HG03575 (cell line): ENCODE data around the gene ST6GALNAC3.

Experiments used
- ATAC-seq: cut with Tn5 transposase; IDR thresholded peaks from one replicate; pipeline ENCODE4 v1.9.1; 2021; ENCODE audit not compliant: unreplicated experiment, insufficient number of reproducible peaks, low FRiP score; ENCODE audit errors: extremely low read depth

The ST6GALNAC3 gene

DNA sequence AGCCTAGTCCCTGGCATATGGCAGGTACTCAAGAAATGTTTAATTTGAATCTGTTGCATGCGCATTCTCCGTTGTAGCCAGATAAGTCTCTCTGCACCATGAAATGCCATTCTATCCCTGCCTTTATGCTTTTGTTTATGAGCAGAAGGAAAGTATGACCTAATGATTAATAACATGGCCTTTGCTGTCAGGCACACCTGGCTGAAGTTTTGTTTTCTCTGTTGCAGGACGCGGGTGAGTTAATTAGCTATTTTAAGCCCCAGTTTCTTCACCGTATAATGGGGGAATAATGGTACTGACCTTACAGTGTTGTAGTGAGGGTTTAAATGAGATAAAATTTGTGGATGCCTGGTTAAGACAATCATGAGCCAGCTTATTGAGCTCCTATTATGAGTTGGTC, 87.7 kb downstream of the ST6GALNAC3 start:
- no peak for ATAC-seq

GRCh38 chr1:76164165-76164564, 89.6 kb downstream of the ST6GALNAC3 start:
- no peak for ATAC-seq

- ATAC-seq, result no peak
Observed at GRCh38 chr1:76170084-76170483, 95.5 kb downstream of the ST6GALNAC3 start.

DNA sequence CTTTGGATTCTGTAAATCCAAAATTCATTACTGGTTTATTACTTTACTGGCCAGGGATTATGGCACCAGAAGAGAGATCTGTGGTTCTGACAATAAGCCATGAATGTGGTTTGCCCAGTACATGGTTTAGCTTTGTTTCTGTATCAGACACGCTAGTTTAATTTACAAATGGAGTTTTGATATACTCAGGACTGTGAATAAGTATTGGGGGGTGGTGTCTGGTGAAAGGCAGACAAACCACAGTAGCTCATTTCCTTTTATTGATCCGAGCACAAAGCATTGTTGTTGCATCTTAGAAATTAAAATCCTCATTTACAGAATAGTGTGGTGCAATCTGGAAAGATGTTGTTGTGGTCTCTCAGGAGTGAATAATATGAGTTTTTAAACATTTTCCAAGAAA, 96.0 kb downstream of the ST6GALNAC3 start:
- ATAC-seq, result no peak

GRCh38 chr1:76176000-76176399, 101.5 kb downstream of the ST6GALNAC3 start:
- no peak for ATAC-seq

DNA sequence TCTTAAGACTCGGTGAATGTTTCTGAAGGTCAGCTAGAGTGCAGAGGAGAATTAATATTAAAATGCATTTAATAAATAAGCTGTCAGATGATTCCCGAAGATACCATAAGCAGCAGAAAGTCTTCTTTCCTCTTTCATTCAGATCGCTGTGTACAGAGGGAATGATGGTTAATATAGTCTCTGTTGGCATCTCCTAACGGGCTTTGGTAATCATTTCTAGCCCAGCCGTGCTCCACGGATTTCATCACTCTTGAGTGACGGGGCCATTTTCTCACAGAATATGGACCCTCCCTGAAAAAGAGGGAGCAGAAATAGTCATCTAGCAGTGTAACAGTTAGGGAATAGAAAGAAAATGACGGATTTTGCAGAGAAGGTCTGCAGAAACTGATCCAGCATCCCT, 103.1 kb downstream of the ST6GALNAC3 start:
- ATAC-seq, result no peak

DNA sequence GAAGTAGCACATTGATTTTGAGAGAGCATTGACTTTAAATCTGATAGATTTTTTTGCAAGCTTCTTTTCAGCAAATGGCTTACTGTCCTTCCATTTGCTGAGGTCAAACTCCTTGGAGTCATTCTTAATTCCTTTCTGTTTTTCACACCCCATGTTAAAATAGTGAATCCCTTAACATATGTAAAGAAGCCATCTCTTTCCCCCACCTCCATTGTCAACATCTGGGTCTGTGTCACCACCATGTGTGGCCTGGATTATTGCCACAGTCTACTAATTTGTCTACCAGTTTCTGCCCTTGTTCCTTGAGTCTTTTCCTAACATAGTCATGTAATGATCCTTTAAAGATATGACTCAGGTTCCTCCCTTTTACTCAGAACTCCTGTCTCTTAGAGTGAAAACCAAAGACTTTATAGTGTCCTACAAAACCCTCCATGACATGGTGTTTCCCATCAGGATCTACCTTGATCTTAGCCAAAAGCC, 104.7 kb downstream of the ST6GALNAC3 start:
- no peak for ATAC-seq

- no peak for ATAC-seq
Observed at GRCh38 chr1:76185207-76185606, 110.7 kb downstream of the ST6GALNAC3 start.

GRCh38 chr1:76186554-76187170, 112.1 kb downstream of the ST6GALNAC3 start:
- no peak for ATAC-seq

GRCh38 chr1:76187436-76187835, 112.9 kb downstream of the ST6GALNAC3 start:
- ATAC-seq, result no peak

DNA sequence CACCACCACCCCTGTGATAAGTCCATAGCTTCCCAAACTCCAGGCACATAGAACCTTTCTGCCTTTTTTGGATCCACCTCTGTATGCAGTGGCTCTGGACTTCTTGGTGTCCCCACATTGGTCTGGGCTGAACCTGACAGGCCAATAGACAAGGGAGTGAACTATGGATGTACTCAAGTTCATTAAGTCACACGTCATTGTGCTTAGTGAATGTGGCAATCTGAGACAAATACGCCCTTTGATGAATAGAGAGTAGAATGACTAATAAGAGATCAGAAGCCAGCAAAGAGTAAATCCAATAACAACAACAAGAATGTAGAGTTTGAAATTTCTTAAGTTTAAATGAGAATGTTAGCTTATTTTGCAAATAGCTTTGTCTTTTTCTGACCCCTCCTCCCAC, 114.8 kb downstream of the ST6GALNAC3 start:
- no peak for ATAC-seq

- no peak for ATAC-seq
Observed at GRCh38 chr1:76190749-76191424, 116.3 kb downstream of the ST6GALNAC3 start.

- no peak for ATAC-seq
Observed at GRCh38 chr1:76191561-76191960, 117.0 kb downstream of the ST6GALNAC3 start.

- no peak for ATAC-seq
Observed at GRCh38 chr1:76198452-76198851, 123.9 kb downstream of the ST6GALNAC3 start.

DNA sequence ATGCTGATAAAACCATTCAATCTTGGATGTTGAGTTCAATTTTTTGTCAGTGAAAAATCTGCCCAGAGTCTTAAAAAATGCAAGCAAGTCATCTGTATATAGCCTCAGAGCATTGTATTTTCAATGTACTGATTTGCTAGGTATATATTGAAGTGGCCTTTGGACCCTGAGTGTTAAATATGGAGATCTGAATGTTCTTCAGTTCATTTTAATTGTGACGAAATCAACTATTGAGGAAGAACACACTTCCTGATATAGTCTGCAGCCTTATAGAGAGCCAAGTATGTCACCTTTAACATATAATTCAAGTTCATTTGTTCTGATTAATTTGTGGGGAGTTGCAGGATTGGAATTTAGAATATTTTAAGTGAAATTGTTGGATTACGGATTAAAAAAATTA, 128.1 kb downstream of the ST6GALNAC3 start:
- ATAC-seq, result no peak

DNA sequence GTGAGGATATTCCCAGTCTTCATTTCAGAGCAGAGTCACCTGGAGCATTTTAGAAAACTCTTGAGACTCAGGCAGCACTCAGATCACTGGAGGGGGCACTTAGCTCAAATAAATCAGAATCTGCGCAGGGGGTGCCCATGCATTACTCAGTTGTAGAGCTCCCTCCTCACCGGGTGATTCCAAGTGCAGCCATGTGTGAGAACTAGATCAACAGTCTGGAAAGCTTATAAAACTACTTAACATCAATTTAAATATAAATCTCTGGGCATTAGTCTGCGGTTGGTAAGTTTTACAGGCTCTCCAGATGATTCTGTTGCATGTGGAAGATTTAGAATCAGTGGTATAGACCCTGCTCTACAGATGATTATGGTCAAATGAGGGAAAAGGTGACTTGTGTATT, 128.6 kb downstream of the ST6GALNAC3 start:
- no peak for ATAC-seq

DNA sequence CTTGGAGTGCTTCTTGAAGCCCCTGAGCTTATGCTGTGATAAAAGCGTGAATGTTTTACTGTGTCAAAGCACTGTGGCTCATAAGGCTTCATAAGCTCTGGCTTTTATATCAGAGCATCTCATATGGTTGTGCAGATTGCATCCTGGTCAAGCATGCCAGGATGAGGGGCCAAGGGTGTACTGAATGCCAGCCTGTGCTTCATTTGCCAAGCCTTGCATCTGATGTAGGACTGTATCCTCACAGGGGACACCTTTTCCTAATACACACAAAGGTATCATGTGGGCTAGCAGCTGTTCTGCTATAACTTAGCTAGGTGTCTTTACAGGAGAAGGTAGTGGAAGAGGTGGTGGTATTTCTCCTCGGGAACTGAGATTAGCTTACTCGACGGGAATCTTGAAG, 134.7 kb downstream of the ST6GALNAC3 start:
- ATAC-seq, result no peak

DNA sequence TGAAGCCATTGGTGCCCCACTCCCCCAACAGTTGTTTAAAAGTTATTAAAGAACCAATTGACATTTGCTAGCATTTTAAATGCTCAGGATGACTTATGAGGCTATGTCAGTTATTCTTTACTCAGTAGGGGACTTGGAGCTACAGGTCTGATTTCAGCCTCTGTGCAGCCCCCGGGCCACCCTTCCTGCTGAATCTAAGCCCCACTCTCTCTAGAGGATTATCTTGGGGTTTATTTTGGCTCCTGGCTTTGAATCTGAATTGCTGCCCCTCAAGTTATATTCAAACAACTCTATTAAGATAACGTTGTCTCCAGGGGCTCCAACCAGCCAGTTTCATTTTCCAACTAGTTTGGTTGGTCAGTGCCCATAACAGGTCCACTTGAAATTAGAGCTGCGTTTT, 135.1 kb downstream of the ST6GALNAC3 start:
- ATAC-seq, result no peak

DNA sequence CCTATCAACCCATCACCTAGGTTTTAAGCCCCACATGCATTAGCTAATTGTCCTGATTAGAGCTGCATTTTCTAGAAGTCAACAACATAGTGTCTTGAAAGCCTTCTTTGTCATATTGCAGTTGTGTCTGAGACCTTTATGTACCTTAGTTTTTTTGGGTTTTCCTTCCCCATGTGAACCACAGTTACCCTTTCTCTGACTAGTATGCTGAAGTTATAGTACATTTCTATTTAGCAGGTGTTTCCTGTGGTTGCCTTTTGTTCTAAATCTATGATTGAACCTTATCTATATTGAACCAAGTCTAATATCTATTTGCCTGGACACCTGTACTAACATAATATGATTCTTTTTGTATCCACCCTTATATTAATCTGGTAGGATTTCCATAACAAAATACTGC, 135.6 kb downstream of the ST6GALNAC3 start:
- no peak for ATAC-seq

- ATAC-seq, result no peak
Observed at GRCh38 chr1:76218888-76219287, 144.3 kb downstream of the ST6GALNAC3 start.

DNA sequence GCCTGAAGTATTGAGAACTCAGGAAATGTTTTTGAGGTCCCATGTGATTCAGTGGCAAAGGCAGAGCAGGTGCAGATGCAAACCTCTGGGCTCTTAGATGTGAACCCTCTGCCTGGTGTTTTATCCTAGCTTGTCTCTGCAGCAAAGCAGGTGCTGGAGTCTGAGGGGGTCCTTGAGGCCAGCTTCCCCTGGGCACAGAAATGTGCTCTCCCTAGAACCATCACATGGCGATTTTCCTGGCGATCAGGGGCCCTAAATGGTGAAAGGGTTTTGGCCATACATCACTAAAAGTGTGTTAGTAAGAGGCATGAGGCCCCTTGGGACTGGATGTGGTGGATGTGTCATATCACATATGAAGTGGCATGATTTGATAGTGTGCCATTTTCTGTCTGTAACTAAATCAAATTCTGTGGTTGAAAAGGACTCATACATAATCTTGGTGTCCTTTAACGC, 144.8 kb downstream of the ST6GALNAC3 start:
- no peak for ATAC-seq
